D721Med (cell line): Measurements from ENCODE around the gene FAM168A.

Source experiments
- DNase-seq: peaks from one replicate; pipeline ENCODE4 v3.0.0; 2011; ENCODE audit warnings: low spot score; ENCODE audit not compliant: insufficient read length
- FAIRE-seq: peaks from 2 replicates; lab custom pipeline; 2011; peaks lifted over from hg19 to GRCh38; lab: Jason Lieb, UNC
- TF ChIP-seq, protein P1 (sequence below): IDR thresholded peaks from 2 replicates; pipeline ENCODE4 v1.5.1; 2012; ENCODE audit warnings: mild to moderate bottlenecking, control low read depth; ENCODE audit not compliant: insufficient read depth; ENCODE audit errors: missing control alignments

The FAM168A gene

DNA sequence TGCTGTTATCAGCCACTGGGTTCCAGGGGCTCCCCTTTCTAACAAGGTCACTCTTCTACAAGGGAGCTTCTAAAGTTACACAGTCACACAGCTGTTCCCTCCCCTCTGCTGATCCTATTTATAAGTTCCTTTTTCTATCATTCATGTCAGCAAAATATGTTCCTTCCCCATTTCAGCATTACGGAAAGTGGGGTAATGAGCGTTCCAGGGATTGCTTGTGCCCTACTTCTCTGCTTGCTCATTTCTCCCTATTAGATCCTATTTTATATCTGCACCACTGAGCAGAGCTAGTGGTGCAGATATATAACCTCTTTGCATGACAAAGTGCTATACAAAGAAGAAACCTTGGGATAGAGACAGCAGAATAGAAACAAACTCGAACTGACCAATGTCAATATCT is 25.8 kb upstream of the FAM168A start:
- no peak for FAIRE-seq
- TF ChIP-seq, protein P1, sequence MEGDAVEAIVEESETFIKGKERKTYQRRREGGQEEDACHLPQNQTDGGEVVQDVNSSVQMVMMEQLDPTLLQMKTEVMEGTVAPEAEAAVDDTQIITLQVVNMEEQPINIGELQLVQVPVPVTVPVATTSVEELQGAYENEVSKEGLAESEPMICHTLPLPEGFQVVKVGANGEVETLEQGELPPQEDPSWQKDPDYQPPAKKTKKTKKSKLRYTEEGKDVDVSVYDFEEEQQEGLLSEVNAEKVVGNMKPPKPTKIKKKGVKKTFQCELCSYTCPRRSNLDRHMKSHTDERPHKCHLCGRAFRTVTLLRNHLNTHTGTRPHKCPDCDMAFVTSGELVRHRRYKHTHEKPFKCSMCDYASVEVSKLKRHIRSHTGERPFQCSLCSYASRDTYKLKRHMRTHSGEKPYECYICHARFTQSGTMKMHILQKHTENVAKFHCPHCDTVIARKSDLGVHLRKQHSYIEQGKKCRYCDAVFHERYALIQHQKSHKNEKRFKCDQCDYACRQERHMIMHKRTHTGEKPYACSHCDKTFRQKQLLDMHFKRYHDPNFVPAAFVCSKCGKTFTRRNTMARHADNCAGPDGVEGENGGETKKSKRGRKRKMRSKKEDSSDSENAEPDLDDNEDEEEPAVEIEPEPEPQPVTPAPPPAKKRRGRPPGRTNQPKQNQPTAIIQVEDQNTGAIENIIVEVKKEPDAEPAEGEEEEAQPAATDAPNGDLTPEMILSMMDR, result no peak
- no peak for DNase-seq

DNA sequence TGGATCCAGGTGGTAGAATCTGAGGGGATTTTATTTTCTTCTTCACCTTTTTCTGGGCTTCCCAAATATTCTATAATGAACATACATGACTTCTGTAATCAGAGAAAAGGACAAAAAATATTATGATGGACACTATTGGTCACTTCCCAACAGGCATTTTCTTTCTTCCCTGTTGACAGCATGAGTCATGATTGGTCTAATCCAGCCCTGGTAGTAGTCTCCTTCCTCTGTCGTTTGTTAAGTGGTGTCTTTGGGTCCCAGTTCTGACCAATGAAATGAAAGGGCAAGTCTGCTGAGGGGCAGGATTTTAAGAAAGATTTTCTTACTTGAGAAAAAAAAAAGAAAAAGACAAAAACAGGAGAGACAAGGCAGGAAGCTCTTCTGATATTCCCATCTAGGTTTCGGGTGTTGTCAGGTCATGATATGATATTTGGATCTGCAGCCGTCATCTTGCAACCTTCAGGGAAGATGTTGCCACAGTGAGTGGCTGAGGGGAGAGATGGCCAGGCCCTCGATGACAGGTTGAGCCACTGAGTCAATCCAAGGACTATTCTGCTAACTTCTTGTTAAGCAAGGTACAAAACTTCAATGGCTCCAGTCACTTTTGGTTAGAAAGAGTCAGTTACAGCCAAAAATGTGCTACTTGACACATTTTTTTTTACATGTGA is 25.1 kb upstream of the FAM168A start:
- FAIRE-seq (no peak), DNase-seq (no peak)
- TF ChIP-seq, protein P1, result no peak

DNA sequence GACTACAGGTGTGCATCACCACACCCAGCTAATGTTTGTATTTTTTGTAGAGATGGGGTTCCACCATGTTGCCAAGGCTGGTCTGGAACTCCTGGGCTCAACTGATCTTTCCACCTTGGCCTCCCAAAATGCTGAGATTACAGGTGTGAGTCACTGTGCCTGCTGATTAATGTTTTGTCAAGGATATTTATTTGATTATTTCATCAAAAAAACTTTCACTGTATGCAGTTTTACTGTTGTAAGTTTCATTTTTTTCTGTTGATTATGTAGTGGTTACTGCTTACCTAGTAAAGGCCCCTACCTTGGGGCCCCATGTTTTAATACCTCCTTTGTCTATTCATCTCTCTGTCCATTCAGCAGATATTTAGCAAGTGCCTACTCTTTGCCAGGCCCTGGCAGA is 16.7 kb upstream of the FAM168A start:
- FAIRE-seq (no peak), DNase-seq (no peak)
- TF ChIP-seq, protein P1, result no peak

DNA sequence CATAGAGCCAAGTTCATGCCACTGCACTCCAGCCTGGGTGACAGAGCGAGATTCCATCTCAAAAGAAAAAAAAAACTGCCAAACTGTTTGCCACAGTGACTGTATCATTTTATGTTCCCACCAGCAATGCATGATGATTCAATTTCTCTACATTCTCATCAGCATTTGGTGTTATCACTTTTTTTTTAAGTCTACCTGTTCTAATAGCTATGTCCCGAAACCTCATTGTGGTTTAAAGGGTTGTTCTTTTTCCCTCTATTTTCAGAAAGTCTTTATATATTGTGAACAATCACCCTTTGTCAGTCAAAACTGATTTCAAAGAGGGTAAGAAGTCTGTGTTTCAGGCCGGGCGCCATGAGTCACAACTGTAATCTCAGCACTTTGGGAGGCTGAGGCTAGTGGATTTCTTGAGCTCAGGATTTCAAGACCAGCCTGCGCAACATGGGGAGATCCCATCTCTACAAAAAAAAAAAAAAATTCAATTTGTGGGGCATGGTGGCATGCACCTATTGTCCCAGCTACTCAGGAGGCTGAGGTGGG is 14.8 kb upstream of the FAM168A start:
- TF ChIP-seq, protein P1, result no peak
- DNase-seq, result no peak
- FAIRE-seq, result no peak

DNA sequence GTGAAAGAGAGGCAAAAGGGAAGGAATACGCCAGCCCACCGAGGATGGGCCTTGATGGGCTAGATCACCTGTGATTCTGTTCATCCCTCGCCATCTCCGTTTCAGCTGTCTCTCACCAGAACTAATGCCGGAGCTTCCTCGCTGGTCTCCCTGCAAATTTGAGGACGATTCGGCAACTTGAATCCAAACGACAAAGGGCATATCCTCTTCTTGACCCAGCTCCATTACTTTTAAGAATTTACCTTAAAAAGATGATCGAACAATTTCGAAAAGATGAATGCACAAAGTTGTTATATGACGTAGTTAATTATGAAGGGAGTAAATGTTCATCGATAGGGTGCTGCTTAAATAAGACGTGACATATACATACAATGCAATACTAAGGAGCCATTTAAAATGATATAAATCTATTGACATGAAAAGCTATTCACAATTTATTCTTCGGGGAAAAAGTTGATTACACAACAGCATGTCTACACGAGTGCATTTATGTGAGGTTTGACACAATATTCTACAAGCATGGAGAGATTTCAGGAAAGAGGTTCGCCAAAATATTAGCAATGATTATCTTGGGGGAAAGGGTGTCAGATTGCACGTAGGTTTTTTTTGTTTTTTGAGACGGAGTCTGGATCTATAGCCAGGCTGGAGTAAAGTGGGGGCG is 937 bp upstream of the FAM168A start:
- DNase-seq (no peak), FAIRE-seq (no peak)
- TF ChIP-seq, protein P1, result no peak

DNA sequence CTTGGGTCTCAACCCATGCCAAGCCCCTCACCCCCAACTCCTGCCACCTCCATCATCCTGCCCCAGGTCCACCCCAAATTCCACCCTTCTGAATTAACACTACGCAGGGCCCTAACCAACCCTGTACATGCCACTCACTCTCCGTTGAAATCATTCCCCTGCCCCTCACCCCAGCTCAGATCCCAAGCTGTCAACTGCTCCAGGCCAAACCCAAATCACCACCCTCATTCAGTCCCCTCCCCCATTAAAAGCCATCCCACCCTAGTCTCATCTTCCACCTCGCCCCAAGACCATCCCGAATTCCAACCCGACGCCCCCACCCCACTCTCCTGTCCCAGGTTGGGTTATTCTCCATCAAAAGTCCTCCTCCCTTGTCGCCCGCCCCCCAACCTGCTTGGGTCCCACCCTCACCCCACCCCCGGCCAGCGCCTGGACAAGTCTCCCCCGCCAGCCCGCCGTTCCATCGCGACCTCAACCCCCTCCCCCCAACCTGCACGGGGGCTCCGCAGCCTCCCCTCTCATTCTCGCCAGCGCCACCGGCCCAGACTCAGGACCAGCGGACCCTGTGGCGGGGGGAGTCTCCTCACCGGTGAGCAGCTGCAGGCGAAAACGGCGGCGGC is 466 bp downstream of the FAM168A start:
- TF ChIP-seq, protein P1, result no peak
- DNase-seq, result no peak
- no peak for FAIRE-seq
